HL-60 (cell line): ENCODE measurements around the gene LSS.
"Not testable (repeated sequence)": the region's sequence is repeated elsewhere in the genome, so short reads cannot be mapped to it uniquely, and the experiment has no call there.

Source experiments
- DNase-seq, 2 experiments: peaks; one replicate each; pipeline ENCODE4 v3.0.0-alpha.2; 2010 to 2020; ENCODE audit warnings: low read depth in 1 of 2, low spot score in 1 of 2
- H3K27ac ChIP-seq: fragments of 250-450 bp; sonication (Bioruptor Pico); replicated peaks from 2 replicates; pipeline ENCODE4 v1.5.1; 2020; ENCODE audit warnings: mild to moderate bottlenecking, moderate library complexity
- H3K27me3 ChIP-seq: fragments of 250-450 bp; sonication (Bioruptor Pico); 2 replicates; pipeline ENCODE4 v1.5.1; 2021; ENCODE audit warnings: mild to moderate bottlenecking, moderate library complexity; ENCODE audit not compliant: insufficient read depth, poor library complexity, severe bottlenecking
- H3K4me3 ChIP-seq: replicated peaks from 2 replicates; pipeline ENCODE4 v1.5.1; 2011; ENCODE audit warnings: mild to moderate bottlenecking, control low read depth, low read length; ENCODE audit not compliant: insufficient read depth
- CTCF ChIP-seq: IDR thresholded peaks from one replicate; pipeline ENCODE4 v1.5.1; 2011; ENCODE audit warnings: low read length, control low read depth, inconsistent platforms; ENCODE audit not compliant: insufficient read depth
- GABPA ChIP-seq: IDR thresholded peaks from 2 replicates; pipeline ENCODE4 v1.6.1; 2012; ENCODE audit warnings: low read depth
- POLR2AphosphoS5 ChIP-seq: IDR thresholded peaks from 2 replicates; pipeline ENCODE4 v1.6.1; 2012; ENCODE audit warnings: low read depth
- REST ChIP-seq: IDR thresholded peaks from 2 replicates; pipeline ENCODE4 v1.6.1; 2012; ENCODE audit warnings: low read depth; ENCODE audit not compliant: insufficient replicate concordance
- SPI1 ChIP-seq: IDR thresholded peaks from 2 replicates; pipeline ENCODE4 v1.6.1; 2012; ENCODE audit warnings: low read depth, mild to moderate bottlenecking, borderline replicate concordance

The LSS gene

GRCh38 chr21:46245213-46245915 lies 16.8 kb upstream of the LSS start:
- Histone ChIP-seq H3K4me3 (no peak overlapping the region), H3K27me3 (no peaks in the 10 kb centered on the region), H3K27ac (no peak overlapping the region)
- no peak for DNase-seq
- TF ChIP-seq SPI1 (no peak), GABPA (no peak), POLR2AphosphoS5 (no peak), CTCF (no peak), REST (no peak)

GRCh38 chr21:46244602-46245001 lies 16.0 kb upstream of the LSS start:
- TF ChIP-seq SPI1 (no peak), POLR2AphosphoS5 (no peak; the same call in 1 of the 2 replicates), REST (no peak), GABPA (no peak)
- DNase-seq: no peak
- H3K27me3 ChIP-seq: no peaks in the 10 kb centered on the region
- H3K4me3 ChIP-seq: no peak overlapping the region
- H3K27ac ChIP-seq: no peak overlapping the region

GRCh38 chr21:46243960-46244361 lies 15.4 kb upstream of the LSS start:
- no peak for DNase-seq
- H3K27ac ChIP-seq: no peak overlapping the region
- no peak overlapping the region for H3K4me3 ChIP-seq
- TF ChIP-seq GABPA: no peak
- no peaks in the 10 kb centered on the region for H3K27me3 ChIP-seq

GRCh38 chr21:46243325-46243724 lies 14.8 kb upstream of the LSS start:
- Histone ChIP-seq H3K27me3 (no peaks in the 10 kb centered on the region), H3K27ac (no peak overlapping the region), H3K4me3 (no peak overlapping the region)
- TF ChIP-seq CTCF: no peak
- TF ChIP-seq POLR2AphosphoS5: no peak
- TF ChIP-seq GABPA: no peak
- no peak for TF ChIP-seq SPI1
- no peak for TF ChIP-seq REST
- DNase-seq: no peak

- not testable (repeated sequence) for H3K4me3 ChIP-seq, H3K27ac ChIP-seq, DNase-seq, H3K27me3 ChIP-seq
Measured at GRCh38 chr21:46241577-46241976, 13.0 kb upstream of the LSS start.
